RWPE2 (cell line): Measurements from ENCODE around the gene SFXN1.
A peak's percentile ranks its signal among the peaks of the same experiment; 100 is the strongest.
"Not testable (repeated sequence)": the region's sequence is repeated elsewhere in the genome, so short reads cannot be mapped to it uniquely, and the experiment has no call there.

ENCODE experiments used
- ATAC-seq: fragments of 200-7000 bp; cut with Tn5 transposase; 3 replicates; pipeline ENCODE4 v1.9.1; 2021; ENCODE audit warnings: low read depth
- DNase-seq: peaks from one replicate; pipeline ENCODE4 v3.0.0-alpha.2; 2020; ENCODE audit warnings: low spot score
- H3K27ac ChIP-seq: fragments of 450-650 bp; 2 replicates; pipeline ENCODE4 v1.5.1; 2017; ENCODE audit warnings: mild to moderate bottlenecking; ENCODE audit not compliant: poor library complexity, severe bottlenecking
- H3K27me3 ChIP-seq: fragments of 250-450 bp; sonication (Bioruptor Pico); 2 replicates; pipeline ENCODE4 v1.5.1; 2021; ENCODE audit warnings: mild to moderate bottlenecking, moderate library complexity; ENCODE audit not compliant: insufficient read depth, poor library complexity, severe bottlenecking
- H3K36me3 ChIP-seq: fragments of 250-450 bp; sonication (Bioruptor Pico); 2 replicates; pipeline ENCODE4 v1.5.1; 2020; ENCODE audit warnings: low read depth, mild to moderate bottlenecking, moderate library complexity
- H3K4me1 ChIP-seq: fragments of 250-450 bp; sonication (Bioruptor Pico); 2 replicates; pipeline ENCODE4 v1.5.1; 2021; ENCODE audit warnings: mild to moderate bottlenecking, moderate library complexity; ENCODE audit not compliant: insufficient read depth, poor library complexity, severe bottlenecking
- H3K4me3 ChIP-seq: fragments of 250-450 bp; sonication (Bioruptor Pico); 2 replicates; pipeline ENCODE4 v1.5.1; 2021; ENCODE audit warnings: mild to moderate bottlenecking, moderate library complexity; ENCODE audit not compliant: severe bottlenecking
- H3K9me3 ChIP-seq: fragments of 250-450 bp; sonication (Bioruptor Pico); 2 replicates; pipeline ENCODE4 v1.5.1; 2021; ENCODE audit warnings: mild to moderate bottlenecking, moderate library complexity; ENCODE audit not compliant: severe bottlenecking
- TF ChIP-seq, protein P1 (sequence below): fragments of 450-650 bp; IDR thresholded peaks from one replicate; pipeline ENCODE4 v1.5.1; 2017; ENCODE audit warnings: mild to moderate bottlenecking, moderate library complexity; ENCODE audit not compliant: poor library complexity, severe bottlenecking

The SFXN1 gene

GRCh38 chr5:175531361-175531760 is 53.0 kb downstream of the SFXN1 start:
- Histone ChIP-seq H3K9me3 (no peaks in the 10 kb centered on the region), H3K4me3 (no peak overlapping the region), H3K36me3 (peaks cover 23% of the 10 kb centered on the region), H3K4me1 (no peaks in the 10 kb centered on the region), H3K27me3 (no peaks in the 10 kb centered on the region), H3K27ac (no peak overlapping the region)
- ATAC-seq (no peak), DNase-seq (no peak)
- TF ChIP-seq, protein P1, sequence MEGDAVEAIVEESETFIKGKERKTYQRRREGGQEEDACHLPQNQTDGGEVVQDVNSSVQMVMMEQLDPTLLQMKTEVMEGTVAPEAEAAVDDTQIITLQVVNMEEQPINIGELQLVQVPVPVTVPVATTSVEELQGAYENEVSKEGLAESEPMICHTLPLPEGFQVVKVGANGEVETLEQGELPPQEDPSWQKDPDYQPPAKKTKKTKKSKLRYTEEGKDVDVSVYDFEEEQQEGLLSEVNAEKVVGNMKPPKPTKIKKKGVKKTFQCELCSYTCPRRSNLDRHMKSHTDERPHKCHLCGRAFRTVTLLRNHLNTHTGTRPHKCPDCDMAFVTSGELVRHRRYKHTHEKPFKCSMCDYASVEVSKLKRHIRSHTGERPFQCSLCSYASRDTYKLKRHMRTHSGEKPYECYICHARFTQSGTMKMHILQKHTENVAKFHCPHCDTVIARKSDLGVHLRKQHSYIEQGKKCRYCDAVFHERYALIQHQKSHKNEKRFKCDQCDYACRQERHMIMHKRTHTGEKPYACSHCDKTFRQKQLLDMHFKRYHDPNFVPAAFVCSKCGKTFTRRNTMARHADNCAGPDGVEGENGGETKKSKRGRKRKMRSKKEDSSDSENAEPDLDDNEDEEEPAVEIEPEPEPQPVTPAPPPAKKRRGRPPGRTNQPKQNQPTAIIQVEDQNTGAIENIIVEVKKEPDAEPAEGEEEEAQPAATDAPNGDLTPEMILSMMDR: no peak

GRCh38 chr5:175534070-175534932 is 55.9 kb downstream of the SFXN1 start:
- TF ChIP-seq, protein P1: peak; percentile 99
- Histone ChIP-seq H3K4me1 (no peaks in the 10 kb centered on the region), H3K4me3 (no peak overlapping the region), H3K9me3 (no peaks in the 10 kb centered on the region), H3K27ac (no peak overlapping the region), H3K36me3 (no peaks in the 10 kb centered on the region; the same call in 1 of the 2 replicates), H3K27me3 (no peaks in the 10 kb centered on the region)
- DNase-seq (peak; percentile 84), ATAC-seq (peak; percentile 96)

DNA sequence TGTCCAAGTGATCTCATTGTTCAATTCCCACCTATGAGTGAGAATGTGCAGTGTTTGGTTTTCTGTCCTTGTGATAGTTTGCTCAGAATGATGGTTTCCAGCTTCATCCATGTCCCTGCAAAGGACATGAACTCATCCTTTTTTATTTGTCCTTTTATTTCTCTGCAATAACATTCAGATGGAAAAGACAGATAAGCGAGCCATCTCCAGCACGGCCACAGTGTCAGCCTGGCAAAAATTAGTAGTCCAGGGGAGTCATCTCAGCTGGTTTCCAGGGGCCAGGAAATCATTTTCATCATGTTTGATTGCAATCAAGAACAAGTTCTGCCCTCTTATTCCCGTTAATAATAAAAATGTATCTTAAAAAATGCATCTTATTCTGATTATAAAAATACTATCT is 57.0 kb downstream of the SFXN1 start:
- H3K4me1 ChIP-seq, H3K4me3 ChIP-seq, H3K27me3 ChIP-seq, H3K9me3 ChIP-seq, H3K27ac ChIP-seq, DNase-seq, H3K36me3 ChIP-seq, ATAC-seq: not testable (repeated sequence)

- H3K27me3 ChIP-seq: no peaks in the 10 kb centered on the region
- TF ChIP-seq, protein P1: no peak
- no peaks in the 10 kb centered on the region for H3K4me1 ChIP-seq
- no peak overlapping the region for H3K4me3 ChIP-seq
- DNase-seq (no peak), ATAC-seq (no peak)
- H3K36me3 ChIP-seq: no peaks in the 10 kb centered on the region
- H3K27ac ChIP-seq: no peak overlapping the region
- H3K9me3 ChIP-seq: no peaks in the 10 kb centered on the region
These were observed 57.4 kb downstream of the SFXN1 start for GRCh38 chr5:175535796-175536195.

DNA sequence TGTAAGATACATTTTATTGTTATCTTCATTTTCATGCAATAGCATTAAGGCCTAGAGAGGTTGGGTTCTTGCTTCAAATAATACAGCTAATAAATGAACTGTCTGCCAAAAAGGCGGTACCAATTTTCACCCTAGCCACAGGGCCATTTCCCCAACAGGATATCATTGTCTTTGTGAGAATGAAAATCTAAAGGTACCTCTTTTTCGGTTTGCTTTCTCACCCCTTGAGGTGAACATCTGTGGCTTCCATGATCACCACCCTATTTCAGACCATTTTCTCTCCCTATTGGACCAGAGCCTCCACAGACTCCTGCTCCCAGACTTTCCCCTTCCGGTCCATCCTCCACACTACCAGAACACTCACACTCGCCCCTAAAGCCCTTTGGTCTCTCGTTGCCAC is 60.2 kb downstream of the SFXN1 start:
- TF ChIP-seq, protein P1: no peak

More for the DNA sequence above, 60.2 kb downstream of the SFXN1 start:
- Histone ChIP-seq H3K27ac (no peak overlapping the region), H3K36me3 (no peaks in the 10 kb centered on the region), H3K4me1 (no peaks in the 10 kb centered on the region), H3K27me3 (no peaks in the 10 kb centered on the region), H3K4me3 (no peak overlapping the region), H3K9me3 (no peaks in the 10 kb centered on the region)
- DNase-seq: no peak
- ATAC-seq: no peak
